Esophagus (tissue), 2 donors: ENCODE data around the gene CALR3. TPM values are rescaled to one million over a fixed set of nuclear protein-coding genes. Genes with fewer than 3 reads are reported as not detected.
"Not testable (repeated sequence)": the region's sequence is repeated elsewhere in the genome, so short reads cannot be mapped to it uniquely, and the experiment has no call there.

Experiments
- H3K27ac ChIP-seq, 2 donors: one replicate each; pipeline ENCODE4 v1.5.1; 2013; ENCODE audit warnings: low read depth in 2 of 2, mild to moderate bottlenecking in 2 of 2, inconsistent platforms in 1 of 2, low read length in 1 of 2, moderate library complexity in 1 of 2
- H3K27me3 ChIP-seq, 2 donors: one replicate each; pipeline ENCODE4 v1.6.1; 2013; ENCODE audit warnings: low read length in 2 of 2, control low read depth in 1 of 2, mild to moderate bottlenecking in 1 of 2; ENCODE audit not compliant: insufficient read depth in 2 of 2, control insufficient read depth in 1 of 2
- H3K36me3 ChIP-seq, 2 donors: one replicate each; pipeline ENCODE4 v1.6.1; 2013; ENCODE audit warnings: low read length in 1 of 2; ENCODE audit not compliant: control insufficient read depth in 2 of 2, insufficient read depth in 2 of 2
- H3K4me1 ChIP-seq, 2 donors: one replicate each; pipeline ENCODE4 v1.6.1; 2013; ENCODE audit warnings: low read length in 1 of 2; ENCODE audit not compliant: control insufficient read depth in 2 of 2, insufficient read depth in 2 of 2
- H3K4me3 ChIP-seq, 2 donors: one replicate each; pipeline ENCODE4 v1.5.1; 2013; ENCODE audit warnings: low read length in 2 of 2, mild to moderate bottlenecking in 2 of 2, low read depth in 1 of 2, moderate library complexity in 1 of 2
- H3K9me3 ChIP-seq, 2 donors: one replicate each; pipeline ENCODE4 v1.6.1; 2013; ENCODE audit warnings: mild to moderate bottlenecking in 2 of 2, low read depth in 1 of 2, low read length in 1 of 2, moderate library complexity in 1 of 2; ENCODE audit not compliant: control insufficient read depth in 2 of 2, insufficient read depth in 1 of 2
- WGBS, 2 donors: extraction: QIAGEN DNeasy Blood & Tissue Kit; methylation state at CpG; one replicate each; pipeline ENCODE4 v1.1.7; 2013; 5-methylcytosine and 5-hydroxymethylcytosine counted together
- polyA plus RNA-seq, 2 donors: library from polyadenylated mRNA; stranded (reverse); fragments of 200-250 nt; gene quantifications; one replicate each; pipeline ENCODE4 v1.2.3, GENCODE V29; 2013
- donor health status: healthy with polysubstance abuse.
- donor health status: Bipolar disorder and iron deficiency.

Gene CALR3
- polyA plus RNA-seq, 2 donors = 0.02 TPM; not detected in 1

GRCh38 chr19:16472559-16472899 lies 23.4 kb downstream of the CALR3 start:
- WGBS, 2 donors = 39 to 49% methylated on average over 2 of the region's 2 CpGs
- not testable (repeated sequence) for H3K36me3 ChIP-seq, H3K9me3 ChIP-seq, H3K4me1 ChIP-seq, H3K27me3 ChIP-seq, H3K27ac ChIP-seq
- H3K4me3 ChIP-seq = peak overlapping the region in 1 of 2 donors; percentile 97

- Histone ChIP-seq H3K9me3 (no peaks in the 10 kb centered on the region), H3K27ac (peak overlapping the region; percentile 85 to 94)
- 1 to 2% methylated on average over 51 to 67 of the region's 67 CpGs for WGBS, 2 donors
Measured at GRCh38 chr19:16470911-16471811, 24.8 kb downstream of the CALR3 start.

DNA sequence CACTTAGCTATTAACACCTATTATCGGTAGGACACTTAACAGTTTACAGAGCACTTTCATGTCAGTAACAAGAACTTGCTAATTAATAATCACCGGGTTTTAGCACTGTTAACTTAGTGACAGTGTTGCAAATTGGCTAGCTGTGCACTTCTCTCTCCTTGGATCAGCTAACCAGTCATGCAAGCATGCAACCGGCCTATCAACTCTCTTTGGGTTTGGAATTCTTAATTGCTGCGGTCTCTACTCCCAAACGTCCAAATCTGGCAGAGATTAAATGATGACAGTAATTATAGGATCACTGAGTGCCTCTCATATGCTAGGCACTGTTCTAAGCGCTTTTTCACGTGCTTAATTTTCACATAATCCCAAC lies 25.4 kb downstream of the CALR3 start:
- H3K4me3 ChIP-seq = peak overlapping the region in 1 of 2 donors; percentile 97
- H3K36me3 ChIP-seq = no peaks in the 10 kb centered on the region
- no peaks in the 10 kb centered on the region for H3K27me3 ChIP-seq
- 16 to 18% methylated on average over 7 of the region's 7 CpGs for WGBS, 2 donors
- peaks cover 0 to 3% of the 10 kb centered on the region in 2 donors for H3K4me1 ChIP-seq
- no peaks in the 10 kb centered on the region for H3K9me3 ChIP-seq
- H3K27ac ChIP-seq = peak overlapping the region; percentile 78 to 85

More at GRCh38 chr19:16470911-16471811, 24.8 kb downstream of the CALR3 start:
- Histone ChIP-seq H3K36me3 (no peaks in the 10 kb centered on the region), H3K4me3 (peak overlapping the region; percentile 97 to 98), H3K27me3 (no peaks in the 10 kb centered on the region), H3K4me1 (peaks cover 0 to 3% of the 10 kb centered on the region in 2 donors)

- no peak overlapping the region for H3K27ac ChIP-seq
Measured at GRCh38 chr19:16467581-16467980, 28.4 kb downstream of the CALR3 start.

DNA sequence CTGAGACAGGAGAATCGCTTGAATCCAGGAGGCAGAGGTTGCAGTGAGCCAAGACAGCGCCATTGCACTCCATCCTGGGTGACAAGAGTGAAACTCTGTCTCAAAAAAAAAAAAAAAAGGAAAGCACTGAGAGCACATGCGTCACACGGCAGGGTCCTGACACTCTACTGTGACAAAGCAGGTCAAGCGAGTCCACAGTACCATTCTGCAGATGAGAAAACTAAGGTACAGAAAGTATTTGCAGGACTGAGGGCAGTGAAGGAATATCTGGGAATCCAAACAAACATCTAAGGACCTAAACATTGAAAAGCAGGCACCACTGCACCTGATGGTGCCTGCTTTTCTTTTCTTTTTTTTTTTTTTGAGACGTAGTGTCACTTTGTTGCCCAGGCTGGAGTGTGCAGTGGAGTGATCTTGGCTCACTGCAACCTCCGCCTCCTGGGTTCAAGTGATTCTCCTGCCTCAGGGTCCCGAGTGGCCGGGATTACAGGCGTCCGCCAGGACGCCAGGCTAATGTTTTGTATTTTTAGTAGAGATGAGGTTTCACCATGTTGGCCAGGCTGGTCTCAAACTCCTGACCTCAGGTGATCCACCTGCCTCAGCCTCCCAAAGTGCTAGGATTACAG lies 29.1 kb downstream of the CALR3 start:
- not testable (repeated sequence) for H3K4me3 ChIP-seq, H3K9me3 ChIP-seq, H3K27me3 ChIP-seq, H3K27ac ChIP-seq, H3K36me3 ChIP-seq, H3K4me1 ChIP-seq
- 85 to 87% methylated on average over 12 of the region's 12 CpGs for WGBS, 2 donors

More at GRCh38 chr19:16467581-16467980, 28.4 kb downstream of the CALR3 start:
- Histone ChIP-seq H3K36me3 (peaks cover 0 to 7% of the 10 kb centered on the region in 2 donors), H3K4me1 (peaks cover 0 to 7% of the 10 kb centered on the region in 2 donors), H3K4me3 (no peak overlapping the region), H3K9me3 (no peaks in the 10 kb centered on the region), H3K27me3 (no peaks in the 10 kb centered on the region)
- WGBS, 2 donors = 82 to 85% methylated on average over 6 of the region's 6 CpGs

DNA sequence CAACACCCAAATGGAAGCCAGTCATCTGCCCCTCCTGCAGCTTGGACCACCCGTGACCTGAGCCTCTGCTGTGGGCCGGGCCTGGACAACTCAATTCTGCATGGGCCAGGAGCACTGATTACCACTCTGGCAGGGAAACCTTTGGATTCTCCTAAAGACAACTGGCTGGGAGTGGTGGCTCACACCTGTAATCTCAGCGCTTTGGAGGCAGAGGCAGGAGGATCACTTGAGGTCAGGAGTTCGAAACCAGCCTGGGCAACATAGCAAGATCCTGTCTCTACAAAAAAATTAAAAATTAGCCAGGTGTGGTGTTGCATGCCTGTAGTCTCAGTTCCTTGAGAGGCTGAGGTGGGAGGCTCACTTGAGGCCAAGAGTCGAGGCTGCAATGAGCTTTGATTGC lies 30.7 kb downstream of the CALR3 start:
- H3K4me3 ChIP-seq = no peak overlapping the region
- H3K9me3 ChIP-seq = no peaks in the 10 kb centered on the region
- H3K27ac ChIP-seq = no peak overlapping the region
- peaks cover 3 to 7% of the 10 kb centered on the region in 2 donors for H3K4me1 ChIP-seq
- no peaks in the 10 kb centered on the region for H3K27me3 ChIP-seq
- 95 to 96% methylated on average over 5 of the region's 5 CpGs for WGBS, 2 donors
- peaks cover 0 to 7% of the 10 kb centered on the region in 2 donors for H3K36me3 ChIP-seq

GRCh38 chr19:16463991-16464575 lies 31.9 kb downstream of the CALR3 start:
- H3K27ac ChIP-seq = peak overlapping the region in 1 of 2 donors; percentile 40
- WGBS, 2 donors = 70 to 77% methylated on average over 12 of the region's 12 CpGs
- peaks cover 3 to 10% of the 10 kb centered on the region in 2 donors for H3K4me1 ChIP-seq
- H3K27me3 ChIP-seq = no peaks in the 10 kb centered on the region
- H3K36me3 ChIP-seq = peaks cover 0 to 7% of the 10 kb centered on the region in 2 donors
- H3K4me3 ChIP-seq = no peak overlapping the region
- no peaks in the 10 kb centered on the region for H3K9me3 ChIP-seq

GRCh38 chr19:16463341-16463990 lies 32.5 kb downstream of the CALR3 start:
- H3K27ac ChIP-seq = peak overlapping the region in 1 of 2 donors; percentile 82
- 77 to 81% methylated on average over 6 of the region's 6 CpGs for WGBS, 2 donors
- H3K36me3 ChIP-seq = peaks cover 0 to 7% of the 10 kb centered on the region in 2 donors
- no peaks in the 10 kb centered on the region for H3K27me3 ChIP-seq
- no peaks in the 10 kb centered on the region for H3K9me3 ChIP-seq
- peaks cover 7 to 13% of the 10 kb centered on the region in 2 donors for H3K4me1 ChIP-seq
- H3K4me3 ChIP-seq = no peak overlapping the region

- peaks cover 8 to 17% of the 10 kb centered on the region in 2 donors for H3K4me1 ChIP-seq
- WGBS, 2 donors = 54 to 62% methylated on average over 6 of the region's 6 CpGs
- no peak overlapping the region for H3K4me3 ChIP-seq
- H3K9me3 ChIP-seq = no peaks in the 10 kb centered on the region
- H3K36me3 ChIP-seq = peaks cover 0 to 7% of the 10 kb centered on the region in 2 donors
- peak overlapping the region; percentile 77 to 82 for H3K27ac ChIP-seq
- no peaks in the 10 kb centered on the region for H3K27me3 ChIP-seq
Measured at GRCh38 chr19:16462757-16463250, 33.2 kb downstream of the CALR3 start.
